GM10266 (cell line): ENCODE data around the gene ABCB9.

Source experiments
- DNase-seq: peaks from one replicate; pipeline ENCODE4 v3.0.0; 2012; ENCODE audit errors: extremely low spot score
- TF ChIP-seq, protein P1 (sequence below): IDR thresholded peaks from 2 replicates; pipeline ENCODE4 v1.5.1; 2012; ENCODE audit warnings: mild to moderate bottlenecking, low read depth; ENCODE audit not compliant: control insufficient read depth, insufficient read depth; ENCODE audit errors: missing control alignments

The ABCB9 gene

DNA sequence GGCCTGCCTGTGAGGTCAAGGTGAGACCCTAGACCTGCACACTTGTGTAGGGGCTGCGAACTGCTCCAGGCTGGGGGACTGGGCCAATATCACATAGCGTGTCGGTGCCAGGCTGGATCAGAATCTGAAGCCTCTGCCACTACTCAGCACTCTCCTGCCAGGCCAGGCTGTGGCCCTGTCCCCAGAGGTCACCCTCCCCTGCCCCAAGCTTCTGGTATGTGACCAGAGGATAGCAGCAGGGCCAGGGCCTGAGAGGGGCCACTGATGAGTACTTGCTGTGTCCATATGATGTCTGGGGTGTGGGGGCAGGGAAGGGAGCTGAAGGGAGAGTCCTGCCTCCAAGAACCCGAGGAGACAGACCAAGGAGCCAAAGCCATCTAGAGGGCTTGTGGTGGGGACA, 32.1 kb upstream of the ABCB9 start:
- no peak for DNase-seq
- TF ChIP-seq, protein P1, sequence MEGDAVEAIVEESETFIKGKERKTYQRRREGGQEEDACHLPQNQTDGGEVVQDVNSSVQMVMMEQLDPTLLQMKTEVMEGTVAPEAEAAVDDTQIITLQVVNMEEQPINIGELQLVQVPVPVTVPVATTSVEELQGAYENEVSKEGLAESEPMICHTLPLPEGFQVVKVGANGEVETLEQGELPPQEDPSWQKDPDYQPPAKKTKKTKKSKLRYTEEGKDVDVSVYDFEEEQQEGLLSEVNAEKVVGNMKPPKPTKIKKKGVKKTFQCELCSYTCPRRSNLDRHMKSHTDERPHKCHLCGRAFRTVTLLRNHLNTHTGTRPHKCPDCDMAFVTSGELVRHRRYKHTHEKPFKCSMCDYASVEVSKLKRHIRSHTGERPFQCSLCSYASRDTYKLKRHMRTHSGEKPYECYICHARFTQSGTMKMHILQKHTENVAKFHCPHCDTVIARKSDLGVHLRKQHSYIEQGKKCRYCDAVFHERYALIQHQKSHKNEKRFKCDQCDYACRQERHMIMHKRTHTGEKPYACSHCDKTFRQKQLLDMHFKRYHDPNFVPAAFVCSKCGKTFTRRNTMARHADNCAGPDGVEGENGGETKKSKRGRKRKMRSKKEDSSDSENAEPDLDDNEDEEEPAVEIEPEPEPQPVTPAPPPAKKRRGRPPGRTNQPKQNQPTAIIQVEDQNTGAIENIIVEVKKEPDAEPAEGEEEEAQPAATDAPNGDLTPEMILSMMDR = no peak

DNA sequence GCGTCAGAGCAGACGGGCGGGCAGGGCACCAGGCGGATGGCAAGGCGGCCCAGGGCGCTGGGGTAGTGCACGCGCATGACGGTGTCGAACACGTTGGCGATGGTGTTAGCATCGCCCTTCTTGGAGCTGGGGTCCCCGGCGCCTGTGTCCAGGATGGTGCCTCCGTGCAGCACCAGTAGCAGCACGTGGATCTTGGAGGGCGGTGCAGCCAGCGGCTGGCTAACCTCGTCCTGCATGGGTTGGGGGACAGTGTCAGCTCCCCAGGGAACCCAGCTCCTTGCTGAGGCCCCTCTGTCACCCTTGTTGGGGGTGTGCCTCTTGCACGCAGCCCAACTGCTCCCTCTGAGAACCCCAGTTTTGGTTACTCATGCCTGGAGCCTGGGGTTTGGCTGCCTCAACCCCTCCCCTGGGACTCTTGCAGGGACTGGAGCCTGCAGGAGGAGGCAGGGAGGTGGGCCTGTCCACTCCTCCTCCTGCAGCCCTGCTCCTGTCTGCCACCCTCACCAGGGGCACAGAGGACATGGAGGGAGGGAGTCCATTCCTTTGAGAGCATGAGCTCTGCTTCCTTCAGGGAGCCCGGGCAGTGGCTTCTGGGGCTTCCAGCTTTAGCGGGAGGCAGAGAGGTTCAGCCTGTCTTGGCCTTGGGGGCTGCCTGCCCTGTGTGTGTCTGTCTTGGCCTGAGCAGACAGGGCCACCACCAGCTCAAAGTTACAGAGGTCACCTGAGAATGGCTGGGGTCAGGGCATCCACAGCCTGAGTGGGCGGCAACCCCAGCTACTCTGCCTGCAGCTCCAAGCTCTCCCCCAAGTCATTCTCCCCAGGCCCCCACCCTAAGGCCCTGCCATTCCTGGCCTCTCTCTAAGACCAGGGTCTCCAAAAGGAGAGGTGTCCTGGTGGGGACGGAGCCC, 31.3 kb upstream of the ABCB9 start:
- DNase-seq = no peak
- TF ChIP-seq, protein P1 = no peak

DNA sequence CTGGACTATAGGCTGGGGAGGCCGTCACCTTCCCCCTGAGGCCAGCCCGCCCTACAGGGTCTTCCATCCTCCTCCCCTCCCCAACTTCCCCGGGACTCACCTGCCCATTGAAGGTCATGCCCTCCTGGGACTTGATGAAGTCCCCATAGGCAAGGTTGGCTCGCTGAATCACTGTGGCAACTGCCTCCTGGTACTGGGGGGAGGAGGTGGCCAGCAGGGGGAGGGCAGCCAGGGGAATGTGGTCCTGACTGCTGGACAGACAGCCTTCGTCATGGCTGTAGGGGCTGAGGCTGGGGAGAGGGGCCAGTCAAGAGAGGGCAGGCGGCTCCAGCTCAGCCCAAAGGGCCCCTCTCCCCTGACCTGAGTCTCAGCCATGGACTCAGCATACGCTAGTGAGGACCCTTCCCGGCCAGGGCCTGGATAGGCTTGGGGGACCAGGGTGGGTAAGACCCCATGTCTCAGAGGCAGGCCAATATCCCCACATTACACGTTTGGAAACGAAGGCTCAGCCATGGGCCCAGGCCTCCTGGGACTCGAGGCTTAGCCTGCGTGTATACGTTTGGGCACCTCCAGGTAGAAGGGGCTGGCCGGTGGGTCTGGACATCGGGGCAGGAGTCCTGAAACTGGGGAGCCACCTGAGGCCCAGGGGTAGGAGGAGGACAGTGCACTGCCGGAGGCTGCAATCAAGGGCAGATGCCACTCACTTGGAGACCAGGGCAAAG, 30.5 kb upstream of the ABCB9 start:
- TF ChIP-seq, protein P1 = no peak
- no peak for DNase-seq

DNA sequence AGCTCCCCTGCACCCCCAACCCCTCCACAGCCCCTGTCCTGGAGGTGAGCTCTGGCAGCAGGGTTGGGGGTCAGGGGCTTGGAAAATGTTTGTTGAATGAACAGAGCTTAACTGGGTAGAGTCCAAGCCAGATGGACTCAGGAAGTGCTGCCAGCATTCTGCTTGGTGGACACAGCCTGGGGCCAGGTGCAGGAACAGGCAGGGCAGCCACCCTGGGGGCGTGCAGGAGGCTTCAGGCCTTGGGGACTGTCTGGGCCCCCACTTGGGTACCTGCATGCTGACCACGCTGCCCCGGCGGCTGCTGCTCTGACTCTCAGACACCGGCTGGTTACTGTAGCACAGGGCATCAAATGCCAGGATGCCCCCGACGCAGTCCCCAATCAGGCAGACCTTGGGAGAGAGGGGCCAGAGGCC, 29.9 kb upstream of the ABCB9 start:
- no peak for DNase-seq
- TF ChIP-seq, protein P1 = no peak

DNA sequence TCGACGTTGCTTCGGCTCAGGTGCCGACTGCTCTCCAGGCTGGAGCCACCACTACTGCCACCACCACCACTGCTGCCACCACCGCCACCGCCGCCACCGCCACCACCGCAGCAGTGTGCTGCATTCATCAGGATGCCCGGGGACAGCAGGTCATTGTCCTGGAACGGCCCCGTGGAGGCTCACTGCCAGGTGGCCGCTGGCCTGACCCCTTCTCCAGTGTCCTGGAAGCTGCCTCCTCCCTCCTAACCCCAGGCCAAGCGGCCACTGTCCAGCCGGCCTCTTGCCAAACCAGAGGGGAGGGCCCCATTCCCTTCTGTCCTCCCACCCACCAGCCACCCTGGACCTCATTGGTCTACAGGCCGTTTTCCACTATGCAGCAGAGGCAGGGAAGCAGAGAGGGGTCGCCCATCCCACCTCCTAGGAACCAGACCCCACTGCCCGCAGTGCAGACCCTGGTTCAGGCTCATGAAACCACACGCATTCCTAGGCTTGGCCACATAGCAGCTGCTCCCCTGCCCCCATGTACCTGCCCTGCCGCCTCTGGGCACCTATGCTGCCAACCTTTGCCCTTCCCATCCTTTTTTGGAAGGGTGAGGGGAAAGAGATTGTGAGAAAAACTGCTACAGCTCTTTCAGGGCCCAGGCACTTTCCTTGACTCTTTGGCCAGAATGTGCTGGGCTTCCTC, 29.4 kb upstream of the ABCB9 start:
- no peak for DNase-seq
- TF ChIP-seq, protein P1 = no peak

DNA sequence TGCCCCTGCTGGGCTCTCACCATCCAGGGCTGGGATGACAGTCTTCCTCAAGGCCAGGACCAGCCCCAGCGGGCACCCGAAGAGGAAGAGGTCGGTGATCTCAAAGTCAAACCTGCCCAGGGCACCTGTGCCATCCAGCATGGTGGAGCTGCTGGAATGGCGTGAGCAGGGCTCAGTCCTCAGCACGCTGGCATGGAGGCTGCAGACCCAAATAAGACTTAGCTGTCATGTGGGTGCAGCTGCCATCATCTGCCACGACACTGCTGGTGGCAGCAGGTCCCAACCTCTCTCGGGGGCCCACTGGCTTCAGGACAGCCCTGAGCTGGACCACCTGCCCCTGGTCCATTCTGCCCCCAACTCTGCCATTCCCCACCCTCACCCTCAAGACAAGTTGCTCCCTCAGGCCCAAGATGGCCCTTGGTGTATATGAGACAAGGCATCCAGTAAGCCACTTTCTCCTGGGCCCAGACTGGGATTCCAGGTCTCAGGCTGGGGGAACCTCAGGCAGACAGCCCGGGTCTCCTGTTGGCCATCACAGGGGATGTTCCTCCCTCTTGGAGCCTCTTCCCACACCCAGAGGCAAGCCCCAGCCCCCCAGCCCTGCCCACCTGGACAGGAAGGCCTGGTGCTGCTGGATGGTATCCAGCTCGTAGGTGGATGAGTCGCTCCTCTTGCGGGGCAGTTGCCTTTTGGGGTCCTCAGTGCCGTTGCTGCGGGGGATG, 28.7 kb upstream of the ABCB9 start:
- TF ChIP-seq, protein P1 = no peak
- no peak for DNase-seq
